ENCODE results near the gene FLNB.

DNA sequence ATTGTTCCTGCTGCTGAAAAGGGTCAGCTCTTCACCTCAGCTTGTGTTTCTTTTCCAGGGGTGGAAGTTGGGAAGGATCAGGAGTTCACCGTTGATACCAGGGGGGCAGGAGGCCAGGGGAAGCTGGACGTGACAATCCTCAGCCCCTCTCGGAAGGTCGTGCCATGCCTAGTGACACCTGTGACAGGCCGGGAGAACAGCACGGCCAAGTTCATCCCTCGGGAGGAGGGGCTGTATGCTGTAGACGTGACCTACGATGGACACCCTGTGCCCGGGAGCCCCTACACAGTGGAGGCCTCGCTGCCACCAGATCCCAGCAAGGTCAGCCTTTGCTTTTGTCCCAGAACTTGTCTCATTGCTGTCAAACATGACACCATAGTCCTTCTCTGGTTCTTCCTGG is 113.0 kb downstream of the FLNB start:
- TF ChIP-seq EZH2phosphoT487 (IDR thresholded peaks at IDR 0.05; ENCODE audit: low read depth, severe bottlenecking, unreplicated experiment) (no peak), EZH2 (IDR thresholded peaks at IDR 0.05; ENCODE audit: borderline replicate concordance) (no peak)
- TF ChIP-seq, protein P1, sequence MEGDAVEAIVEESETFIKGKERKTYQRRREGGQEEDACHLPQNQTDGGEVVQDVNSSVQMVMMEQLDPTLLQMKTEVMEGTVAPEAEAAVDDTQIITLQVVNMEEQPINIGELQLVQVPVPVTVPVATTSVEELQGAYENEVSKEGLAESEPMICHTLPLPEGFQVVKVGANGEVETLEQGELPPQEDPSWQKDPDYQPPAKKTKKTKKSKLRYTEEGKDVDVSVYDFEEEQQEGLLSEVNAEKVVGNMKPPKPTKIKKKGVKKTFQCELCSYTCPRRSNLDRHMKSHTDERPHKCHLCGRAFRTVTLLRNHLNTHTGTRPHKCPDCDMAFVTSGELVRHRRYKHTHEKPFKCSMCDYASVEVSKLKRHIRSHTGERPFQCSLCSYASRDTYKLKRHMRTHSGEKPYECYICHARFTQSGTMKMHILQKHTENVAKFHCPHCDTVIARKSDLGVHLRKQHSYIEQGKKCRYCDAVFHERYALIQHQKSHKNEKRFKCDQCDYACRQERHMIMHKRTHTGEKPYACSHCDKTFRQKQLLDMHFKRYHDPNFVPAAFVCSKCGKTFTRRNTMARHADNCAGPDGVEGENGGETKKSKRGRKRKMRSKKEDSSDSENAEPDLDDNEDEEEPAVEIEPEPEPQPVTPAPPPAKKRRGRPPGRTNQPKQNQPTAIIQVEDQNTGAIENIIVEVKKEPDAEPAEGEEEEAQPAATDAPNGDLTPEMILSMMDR (IDR thresholded peaks at IDR 0.05; ENCODE audit: poor library complexity), result no peak

Measured in hepatocyte (in vitro differentiated cells).